GM11168 (cell line): ENCODE data around the gene SPAG17.

ENCODE experiments used
- in situ Hi-C: fragments of 300-500 bp; cut with MboI; formaldehyde crosslinking; loops from one replicate; pipeline ENCODE4 v1.12.0; 2022; ENCODE audit warnings: low sequenced_read_pairs; ENCODE audit not compliant: unreplicated experiment

Gene SPAG17

DNA sequence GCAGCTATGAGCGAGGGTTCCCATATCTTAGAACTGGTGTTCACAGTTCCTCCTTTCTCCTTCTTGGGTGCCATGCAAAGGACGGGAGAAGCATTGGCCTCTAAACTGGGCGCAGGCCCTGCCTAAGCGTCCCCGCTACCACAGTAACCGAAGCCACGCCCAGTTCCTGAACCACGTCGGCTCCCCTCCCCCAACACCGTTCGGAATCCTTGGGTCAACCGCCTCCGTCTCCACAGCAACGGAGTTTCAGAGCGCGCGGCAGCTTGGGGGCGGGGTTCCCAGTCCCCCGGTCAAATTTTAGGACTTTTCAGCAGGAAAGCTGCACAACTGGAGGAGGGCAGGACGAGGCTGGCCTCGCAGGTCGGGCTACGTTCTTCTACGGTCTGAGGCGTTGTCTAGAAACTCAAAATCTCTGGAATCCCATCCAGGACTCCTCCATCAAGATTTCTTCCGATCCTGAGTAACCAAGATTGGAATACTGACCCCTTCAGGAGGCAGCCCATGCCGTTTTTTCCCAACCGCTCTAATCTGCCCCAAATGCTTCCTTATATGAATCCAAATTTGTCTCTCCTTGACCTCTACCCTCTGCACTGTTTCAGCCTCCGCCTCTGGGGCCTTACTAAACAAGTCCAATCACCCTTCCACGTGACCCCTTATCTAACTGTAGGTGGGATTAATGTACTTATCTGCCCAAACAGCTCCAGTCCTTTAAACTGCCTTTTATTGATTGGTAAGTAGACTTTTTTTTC lies at the start of gene SPAG17:
TSS of gene SPAG17 (minus strand) at position 145 of the 749 bp plus-strand sequence. CDS start at position 74, 71 bp downstream.
- in situ Hi-C loops, result no loop called here

DNA sequence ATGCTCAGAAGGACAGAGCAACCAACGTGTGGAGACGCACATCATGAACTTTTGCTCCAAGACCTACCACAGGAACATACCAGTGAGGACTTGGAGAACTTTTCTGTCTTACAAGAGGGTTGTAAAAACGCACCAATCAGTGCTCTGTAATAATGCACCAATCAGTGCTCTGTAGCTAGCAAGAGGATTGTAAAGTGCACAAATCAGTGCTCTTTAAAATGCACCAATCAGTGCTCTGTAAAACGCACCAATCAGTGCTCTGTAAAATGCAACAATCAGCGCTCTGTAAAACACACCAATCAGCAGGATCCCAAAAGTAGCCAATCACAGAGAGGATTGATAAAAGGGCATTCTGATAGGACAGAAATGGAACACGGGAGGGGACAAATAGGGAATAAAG lies 40.4 kb upstream of the SPAG17 start:
- in situ Hi-C loops, result no loop called here

GRCh38 chr1:118223426-118223825 lies 38.4 kb upstream of the SPAG17 start:
- in situ Hi-C loops, result no loop called here

GRCh38 chr1:118219438-118219837 lies 34.4 kb upstream of the SPAG17 start:
- in situ Hi-C loops, result no loop called here

DNA sequence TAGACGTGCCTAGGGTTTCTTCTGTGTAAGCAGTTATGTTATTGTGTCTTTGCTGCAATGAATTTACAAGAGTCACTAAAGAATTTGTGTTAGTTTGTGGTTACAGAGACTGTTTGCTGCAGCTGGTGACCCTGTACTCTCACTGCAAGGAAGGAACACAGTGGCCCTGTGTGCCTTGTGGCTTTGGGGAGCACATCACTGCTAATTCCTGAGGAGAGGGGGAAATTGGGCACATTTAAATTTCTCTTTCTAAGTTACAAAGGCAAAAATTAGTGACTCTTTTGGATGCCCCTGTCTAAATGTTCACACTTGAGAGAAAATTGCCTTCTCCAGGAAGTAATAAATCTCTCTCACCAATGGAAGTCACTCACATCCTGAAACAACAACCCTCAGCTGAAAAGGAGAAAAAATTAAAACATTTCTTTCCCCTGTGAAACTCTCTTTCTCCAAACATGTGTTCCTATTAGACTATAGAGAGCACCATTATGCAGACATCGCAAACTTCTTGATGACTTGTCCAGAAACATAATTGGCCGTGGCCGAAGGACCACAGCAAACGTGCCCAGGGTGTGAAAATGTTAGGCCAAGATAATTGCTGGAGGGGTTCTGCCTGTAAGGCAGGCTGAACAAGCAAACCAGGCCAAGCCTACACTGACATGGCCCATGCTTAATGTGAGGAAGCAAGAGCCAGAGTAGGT lies 32.3 kb upstream of the SPAG17 start:
- in situ Hi-C loops, result no loop called here

DNA sequence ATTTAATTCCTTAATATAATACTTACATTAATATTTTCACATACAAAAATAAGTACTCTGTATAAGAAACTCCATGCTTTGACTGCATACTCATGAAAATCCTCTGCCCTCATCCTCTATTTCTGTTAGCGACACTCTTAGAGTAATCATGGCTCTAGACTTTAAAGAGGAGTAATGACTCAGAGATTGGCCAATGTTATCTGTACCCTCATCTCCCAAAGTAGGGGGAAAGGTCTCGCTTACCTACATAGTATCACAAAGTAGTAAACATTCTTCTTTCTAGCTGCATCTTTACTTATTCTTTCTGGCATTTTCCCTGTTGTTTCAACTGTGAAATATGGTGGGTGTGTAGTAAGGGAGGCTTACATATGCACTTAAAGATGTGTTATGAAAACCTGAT lies 29.8 kb upstream of the SPAG17 start:
- in situ Hi-C loops, result no loop called here

GRCh38 chr1:118210723-118211110 lies 25.7 kb upstream of the SPAG17 start:
- in situ Hi-C loops, result no loop called here

- in situ Hi-C loops, result no loop called here
Observed at GRCh38 chr1:118210051-118210722, 25.2 kb upstream of the SPAG17 start.

- in situ Hi-C loops, result no loop called here
Observed at GRCh38 chr1:118209648-118210047, 24.6 kb upstream of the SPAG17 start.

DNA sequence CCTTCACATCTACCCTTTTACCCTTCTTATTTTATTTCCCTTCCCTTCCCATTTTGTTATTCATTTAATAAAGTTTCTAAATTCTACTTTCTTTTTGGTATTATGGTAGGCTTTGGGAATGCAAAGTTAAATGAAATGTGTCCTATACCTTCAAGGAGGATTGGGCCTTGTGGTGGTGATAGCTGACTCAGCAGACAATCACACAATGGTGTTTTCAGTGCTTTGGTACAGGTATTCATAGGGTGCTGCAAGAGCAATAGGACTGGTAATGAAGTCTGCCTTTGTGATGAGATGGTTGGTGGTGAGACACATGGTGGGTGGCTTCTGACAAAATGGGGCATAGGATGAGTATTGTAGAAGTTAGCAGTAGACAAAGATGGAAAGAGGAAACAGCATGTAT lies 21.9 kb upstream of the SPAG17 start:
- in situ Hi-C loops, result no loop called here

DNA sequence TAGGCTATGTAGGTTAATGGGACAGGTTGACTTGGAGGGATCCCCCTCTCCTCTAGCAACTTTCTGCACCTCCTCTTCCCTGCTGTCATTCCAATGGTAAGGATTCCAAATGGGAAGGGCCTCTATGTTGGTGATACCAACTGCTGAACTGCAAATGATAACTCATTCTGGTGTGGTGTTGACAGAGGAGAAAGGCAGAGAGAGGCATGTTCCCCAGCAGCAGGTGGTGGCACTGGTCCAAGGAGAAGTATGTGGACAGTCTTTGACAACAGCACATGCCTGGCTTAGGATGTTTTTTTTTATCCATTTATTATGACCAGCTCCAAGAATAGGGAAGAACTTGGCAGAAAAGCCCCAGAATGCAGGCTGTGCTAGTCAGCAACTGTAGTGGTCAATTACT lies 19.6 kb upstream of the SPAG17 start:
- in situ Hi-C loops, result no loop called here

- in situ Hi-C loops, result no loop called here
Observed at GRCh38 chr1:118204105-118204504, 19.1 kb upstream of the SPAG17 start.

GRCh38 chr1:118202076-118202608 lies 17.1 kb upstream of the SPAG17 start:
- in situ Hi-C loops, result no loop called here

DNA sequence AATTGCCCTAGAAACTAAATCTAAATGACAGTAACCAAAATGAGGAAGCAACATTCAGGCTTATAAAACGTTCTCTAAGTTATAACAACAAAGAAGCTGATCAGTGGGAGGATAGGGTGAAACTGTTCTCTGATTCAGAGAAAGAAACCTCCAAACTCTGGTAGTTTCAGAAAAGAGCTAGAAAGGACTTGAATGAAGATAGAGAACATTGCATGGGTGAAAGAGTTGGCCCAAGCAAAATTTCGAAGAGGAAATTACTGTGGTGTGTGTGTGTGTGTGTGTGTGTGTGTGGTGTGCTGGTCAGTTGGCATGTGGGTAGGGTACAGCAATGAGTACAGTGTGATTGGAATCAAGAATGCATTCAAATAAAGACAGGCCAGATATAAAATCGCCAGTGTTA lies 16.5 kb upstream of the SPAG17 start:
- in situ Hi-C loops, result no loop called here

- in situ Hi-C loops, result no loop called here
Observed at GRCh38 chr1:118200836-118201235, 15.8 kb upstream of the SPAG17 start.

DNA sequence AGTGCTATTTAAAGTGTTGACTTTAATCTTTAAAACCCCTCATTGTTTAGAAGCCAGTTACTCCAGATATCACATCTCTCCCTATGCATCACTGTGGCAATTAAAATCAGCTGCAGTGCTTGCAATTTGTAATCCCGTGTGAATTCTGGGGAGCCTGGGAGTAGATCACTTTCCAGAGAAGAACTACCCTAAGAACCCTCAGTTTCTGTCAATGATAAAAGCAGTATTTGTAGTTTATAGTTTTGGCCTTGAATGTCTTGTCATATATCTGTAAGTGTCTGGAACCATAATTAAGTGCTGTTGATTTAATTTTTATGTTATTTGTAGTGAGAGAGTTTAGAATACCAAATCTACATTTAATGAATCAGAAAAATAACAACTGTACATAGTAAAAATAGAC lies 5.5 kb upstream of the SPAG17 start:
- in situ Hi-C loops, result no loop called here

DNA sequence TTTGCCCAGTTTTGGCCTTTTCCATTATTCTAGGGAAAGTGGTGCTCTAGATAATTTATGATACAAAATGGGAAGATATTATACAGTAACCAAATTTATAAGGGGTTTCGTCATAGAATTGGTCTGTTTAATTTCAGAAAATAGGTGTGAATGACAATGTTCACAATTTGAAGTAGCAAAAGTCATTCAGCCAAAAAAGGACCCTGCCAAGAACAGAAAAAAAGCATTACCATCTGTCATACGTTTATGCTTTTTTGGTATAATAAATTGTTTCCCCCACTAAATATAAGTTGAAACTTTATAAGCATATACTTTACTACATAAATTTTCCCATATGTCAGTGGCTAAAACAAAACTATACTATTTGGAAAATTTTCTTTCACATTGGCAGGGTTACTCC lies 4.5 kb upstream of the SPAG17 start:
- in situ Hi-C loops, result no loop called here

- in situ Hi-C loops, result no loop called here
Observed at GRCh38 chr1:118188411-118188810, 3.4 kb upstream of the SPAG17 start.

DNA sequence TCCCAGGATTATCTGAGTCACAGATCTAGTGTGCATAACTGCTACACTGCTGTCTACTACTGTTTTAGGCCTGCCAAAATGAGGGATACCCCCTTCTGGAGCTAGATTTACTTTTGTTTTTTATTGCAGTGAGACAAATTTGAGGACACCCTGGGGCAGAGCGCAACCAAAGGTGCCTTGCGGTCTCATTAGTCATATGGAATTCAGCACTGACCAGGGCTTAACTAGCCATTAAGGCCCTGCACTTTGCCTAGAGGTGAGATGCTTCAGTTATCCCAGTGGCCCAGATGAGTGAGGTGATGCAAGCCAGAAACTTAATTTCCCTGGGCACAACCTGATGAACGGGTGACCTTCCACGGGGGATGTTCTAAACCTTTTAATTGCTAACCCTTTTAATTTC lies 998 bp upstream of the SPAG17 start:
- in situ Hi-C loops, result no loop called here

GRCh38 chr1:118184739-118185083 lies 317 bp downstream of the SPAG17 start:
- in situ Hi-C loops, result no loop called here

DNA sequence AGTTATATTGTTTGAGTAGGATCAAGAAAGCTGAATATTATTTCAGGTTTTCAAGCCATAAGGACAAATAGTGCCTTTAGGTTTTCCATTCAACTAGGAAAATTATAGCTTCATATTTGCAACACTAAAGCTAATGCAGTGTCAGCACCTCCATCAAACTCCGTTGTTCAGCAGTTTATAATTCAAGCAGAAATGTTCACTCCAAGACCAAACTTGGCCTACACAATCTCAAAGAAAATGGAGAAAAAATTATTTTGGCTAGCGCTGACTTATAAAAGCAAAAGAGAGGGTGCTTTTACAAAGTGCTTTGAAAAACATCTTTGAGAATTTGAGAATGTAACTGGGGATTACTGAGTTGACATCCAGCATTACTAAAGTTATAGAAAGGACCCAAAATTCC lies 1.4 kb downstream of the SPAG17 start:
- in situ Hi-C loops, result no loop called here
